Stimulated activated CD4-positive, alpha-beta T cell treated with anti-CD3 and anti-CD28 coated beads, Interleukin-4, amount 100 ng/mL, for 24 hours (primary cell): ENCODE results near the gene CLEC17A.
A peak's percentile ranks its signal among the peaks of the same experiment; 100 is the strongest.
"Not testable (repeated sequence)": the region's sequence is repeated elsewhere in the genome, so short reads cannot be mapped to it uniquely, and the experiment has no call there.

ENCODE experiments used
- DNase-seq: peaks from one replicate; pipeline ENCODE4 v3.0.0-alpha.2; 2020

The CLEC17A gene

DNA sequence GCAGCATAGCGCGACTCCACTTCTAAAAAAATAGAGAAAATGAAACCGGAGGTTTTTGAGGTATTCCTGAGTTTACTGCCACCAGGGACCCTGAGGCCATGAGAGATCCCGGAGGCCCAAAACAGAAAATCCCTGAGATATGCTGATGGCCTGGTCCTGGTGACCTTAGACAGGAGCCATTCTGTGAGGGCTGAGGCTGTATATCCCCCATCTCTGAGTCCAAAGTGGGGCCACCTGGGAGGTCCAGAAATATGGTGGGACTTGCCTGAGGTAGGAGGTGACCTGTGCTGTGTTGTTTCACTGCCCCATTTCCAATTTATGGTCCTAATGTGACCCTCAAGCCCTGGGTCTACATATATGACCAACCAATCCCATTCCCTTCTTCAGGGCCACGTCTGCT lies 1.5 kb downstream of the CLEC17A start:
- not testable (repeated sequence) for DNase-seq

DNA sequence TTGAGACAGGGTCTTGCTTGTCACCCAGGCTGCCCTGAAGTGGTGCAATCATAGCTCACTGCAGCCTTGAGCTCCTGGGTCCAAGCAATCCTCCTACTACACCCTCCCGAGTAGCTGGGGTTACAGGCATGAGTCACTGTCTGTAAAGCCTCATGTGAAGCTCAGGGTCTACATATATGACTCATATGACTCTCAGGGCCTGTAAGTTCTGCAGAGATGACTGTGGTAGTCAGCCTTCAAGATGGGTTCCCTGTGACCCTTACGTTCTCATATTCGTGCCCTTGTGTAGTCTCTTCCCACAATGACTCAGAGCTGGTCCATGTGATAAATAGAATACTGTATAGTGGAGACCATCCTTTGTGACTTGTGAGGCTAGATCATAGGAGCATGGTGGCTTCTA lies 2.3 kb downstream of the CLEC17A start:
- DNase-seq, result peak; percentile 71

DNA sequence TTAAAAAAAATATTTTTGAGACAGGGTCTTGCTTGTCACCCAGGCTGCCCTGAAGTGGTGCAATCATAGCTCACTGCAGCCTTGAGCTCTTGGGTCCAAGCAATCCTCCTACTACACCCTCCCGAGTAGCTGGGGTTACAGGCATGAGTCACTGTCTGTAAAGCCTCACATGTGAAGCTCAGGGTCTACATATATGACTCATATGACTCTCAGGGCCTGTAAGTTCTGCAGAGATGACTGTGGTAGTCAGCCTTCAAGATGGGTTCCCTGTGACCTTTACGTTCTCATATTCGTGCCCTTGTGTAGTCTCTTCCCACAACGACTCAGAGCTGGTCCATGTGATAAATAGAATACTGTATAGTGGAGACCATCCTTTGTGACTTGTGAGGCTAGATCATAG lies 6.5 kb downstream of the CLEC17A start:
- DNase-seq, result peak; percentile 46

DNA sequence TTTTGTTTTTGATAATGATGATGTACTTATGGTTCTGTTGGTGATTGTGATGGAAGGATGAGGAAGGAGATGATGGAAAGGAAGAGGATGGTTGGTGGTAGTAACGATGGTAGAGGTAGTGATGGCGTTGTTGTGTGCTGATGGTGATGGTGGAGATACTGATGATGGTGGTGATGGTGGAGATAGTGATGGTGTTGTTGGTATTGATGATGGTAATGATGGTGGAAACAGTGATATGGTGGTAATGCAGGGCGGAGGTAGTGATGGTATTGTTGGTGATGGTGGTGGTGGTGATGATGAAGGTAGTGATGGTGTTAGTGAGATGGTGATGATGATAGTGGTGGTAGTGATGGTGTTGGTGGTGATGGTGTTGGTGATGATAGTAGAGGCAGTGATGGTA lies 12.7 kb downstream of the CLEC17A start:
- no peak for DNase-seq

DNA sequence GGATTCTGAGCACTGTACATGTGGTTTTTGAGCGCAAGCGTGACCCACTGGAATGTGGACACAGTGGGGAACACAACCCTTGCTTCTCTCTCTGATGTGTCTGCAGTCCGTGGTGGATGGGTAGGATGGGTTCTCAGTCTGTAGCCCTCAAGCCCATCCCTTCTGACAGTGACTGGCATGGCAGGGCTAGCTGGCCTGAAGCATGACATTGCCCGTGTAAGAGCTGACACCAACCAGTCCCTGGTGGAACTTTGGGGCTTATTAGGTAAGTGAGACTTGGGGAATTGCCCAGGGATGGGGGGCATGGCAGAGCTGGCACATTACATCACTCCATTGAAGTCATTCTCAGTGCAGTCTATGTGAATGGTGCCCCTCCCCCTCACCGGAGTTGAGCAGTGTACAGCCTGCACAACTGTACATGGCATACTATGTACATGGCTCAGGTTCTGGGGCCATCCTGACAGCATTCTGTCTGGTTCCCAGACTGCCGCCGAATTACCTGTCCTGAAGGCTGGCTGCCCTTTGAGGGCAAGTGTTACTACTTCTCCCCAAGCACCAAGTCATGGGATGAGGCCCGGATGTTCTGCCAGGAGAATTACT lies 16.8 kb downstream of the CLEC17A start:
- no peak for DNase-seq

DNA sequence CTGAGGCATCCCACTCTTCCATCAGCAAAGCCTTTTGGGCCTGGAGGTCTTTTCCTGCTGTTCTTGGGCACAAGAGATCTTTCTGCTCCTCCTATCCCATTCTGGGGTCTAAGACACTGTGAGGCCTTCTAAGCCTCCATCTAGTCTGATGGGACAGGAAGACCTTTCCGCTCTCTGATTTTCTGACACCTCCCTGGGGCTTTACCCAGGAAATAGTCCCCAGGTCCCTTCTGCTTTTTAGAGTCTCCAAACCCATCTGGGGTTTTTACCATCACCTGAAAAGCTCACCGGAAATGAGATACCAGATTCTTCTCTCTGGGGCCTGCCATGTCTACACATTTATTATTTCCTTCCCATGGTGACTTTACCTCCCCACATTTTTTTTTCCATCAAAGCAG lies 21.1 kb downstream of the CLEC17A start:
- DNase-seq, result no peak

DNA sequence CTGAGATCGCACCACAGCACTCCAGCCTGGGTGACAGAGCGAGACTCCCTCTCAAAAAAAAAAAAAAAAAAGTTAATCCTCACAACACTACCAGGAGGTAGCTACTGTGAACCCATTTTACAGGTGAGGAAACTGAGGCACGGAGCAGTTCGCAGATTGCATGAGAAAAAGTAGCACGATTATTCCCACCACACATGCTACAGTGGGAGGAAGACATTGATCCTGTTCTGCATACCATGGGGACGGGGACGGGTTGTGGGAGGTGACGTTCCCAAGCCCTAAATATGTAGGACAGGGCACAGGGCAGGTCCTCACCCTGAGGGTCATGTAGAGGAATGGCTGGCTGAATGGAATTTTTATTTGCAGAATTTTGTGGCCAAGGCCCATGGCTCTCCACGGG lies 23.7 kb downstream of the CLEC17A start:
- no peak for DNase-seq

DNA sequence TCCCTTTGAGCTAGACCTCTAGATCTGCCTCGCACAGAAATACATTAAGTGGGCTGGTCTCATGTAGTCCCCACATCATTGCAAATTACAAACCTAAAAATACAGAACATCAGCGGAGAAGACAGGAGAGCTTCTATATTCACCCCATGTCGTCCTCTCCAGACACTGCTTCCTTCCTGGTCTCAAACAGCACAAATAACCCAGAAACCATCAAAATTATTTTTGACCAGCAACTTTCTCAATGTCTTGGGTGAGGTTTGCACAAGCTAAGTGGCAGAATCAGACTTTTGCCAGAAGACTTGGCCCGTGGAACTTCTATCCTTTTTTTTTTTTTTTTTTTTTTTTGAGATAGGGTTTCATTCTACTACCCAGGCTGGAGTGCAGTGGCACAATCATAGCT lies 28.2 kb downstream of the CLEC17A start:
- DNase-seq, result no peak

DNA sequence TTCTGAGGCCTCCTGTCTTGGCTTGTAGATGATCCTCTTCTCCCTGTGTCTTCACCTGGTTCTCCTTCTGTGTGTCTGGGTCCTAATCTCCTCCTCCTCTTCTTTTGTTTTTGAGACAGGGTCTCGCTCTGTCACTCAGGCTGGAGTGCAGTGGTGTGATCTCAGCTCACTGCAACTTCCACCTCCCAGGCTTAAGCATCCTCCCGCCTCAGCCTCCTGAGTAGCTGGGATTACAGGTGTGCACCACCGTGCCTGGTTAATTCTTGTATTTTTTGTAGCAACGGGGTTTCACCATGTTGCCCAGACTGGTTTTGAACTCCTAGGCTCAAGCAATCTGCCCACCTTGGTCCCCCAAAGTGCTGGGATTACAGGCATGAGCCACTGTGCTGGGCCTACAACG lies 29.4 kb downstream of the CLEC17A start:
- not testable (repeated sequence) for DNase-seq

DNA sequence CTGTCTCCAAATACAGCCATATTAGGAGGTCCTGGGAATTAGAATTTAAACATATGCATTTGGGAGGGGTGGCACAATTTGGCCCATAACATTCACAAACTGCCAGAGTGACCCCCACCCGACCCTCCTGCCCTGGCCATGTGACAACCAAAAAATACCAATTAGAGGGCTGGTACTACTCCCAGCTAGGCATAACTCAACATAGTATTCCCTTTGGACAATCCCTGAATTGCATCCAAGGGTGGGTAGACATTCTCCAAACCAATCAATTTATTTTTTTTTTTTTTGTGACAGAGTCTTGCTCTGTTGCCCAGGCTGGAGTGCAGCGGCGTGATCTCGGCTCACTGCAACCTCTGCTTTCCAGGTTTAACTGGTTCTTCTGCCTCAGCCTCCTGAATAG lies 29.8 kb downstream of the CLEC17A start:
- no peak for DNase-seq

DNA sequence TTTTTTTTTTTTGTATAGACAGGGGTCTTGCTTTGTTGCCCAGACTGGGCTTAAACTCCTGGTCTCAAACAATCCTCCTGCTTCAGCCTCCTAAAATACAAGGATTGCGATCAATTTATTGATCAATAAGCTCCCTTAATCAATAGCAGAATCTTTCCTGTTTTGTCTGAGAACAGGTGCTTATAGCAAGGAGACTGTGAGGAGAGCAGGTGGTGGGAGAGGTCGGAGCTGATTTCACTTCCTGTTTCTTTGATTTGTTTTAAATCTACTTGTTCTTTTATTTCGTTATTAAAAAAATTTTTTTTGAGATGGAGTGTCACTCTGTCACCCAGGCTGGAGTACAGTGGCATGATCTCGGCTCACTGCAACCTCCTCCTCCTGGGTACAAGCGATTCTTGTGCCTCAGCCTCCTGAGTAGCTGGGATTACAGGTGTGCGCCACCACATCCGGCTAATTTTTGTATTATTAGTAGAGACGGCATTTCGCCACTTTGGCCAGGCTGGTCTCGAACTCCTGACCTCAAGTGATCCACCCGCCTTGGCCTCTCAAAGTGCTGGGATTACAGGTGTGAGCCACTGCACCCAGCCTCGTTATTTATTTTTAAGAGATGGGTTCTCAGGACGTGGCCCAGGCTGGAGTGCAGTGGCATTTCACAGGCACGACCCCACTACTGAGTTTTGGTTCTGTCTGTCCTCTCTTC lies 30.7 kb downstream of the CLEC17A start:
- DNase-seq, result not testable (repeated sequence)

DNA sequence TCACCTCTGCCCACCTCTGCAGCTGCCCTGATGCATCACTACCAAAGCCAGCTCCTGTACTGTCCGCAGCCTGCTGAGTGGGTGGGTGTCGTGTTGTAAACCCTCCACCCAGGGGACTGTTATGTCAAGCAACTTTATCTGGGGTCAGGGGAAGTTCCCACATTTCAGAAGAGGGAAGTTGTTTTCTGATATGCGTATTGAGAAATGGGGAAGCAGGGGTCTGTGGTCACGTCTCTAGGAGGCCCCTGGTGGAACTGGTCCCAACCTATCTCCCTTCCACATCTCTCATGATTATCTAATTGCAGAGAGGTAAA lies 31.2 kb downstream of the CLEC17A start:
- DNase-seq, result no peak

DNA sequence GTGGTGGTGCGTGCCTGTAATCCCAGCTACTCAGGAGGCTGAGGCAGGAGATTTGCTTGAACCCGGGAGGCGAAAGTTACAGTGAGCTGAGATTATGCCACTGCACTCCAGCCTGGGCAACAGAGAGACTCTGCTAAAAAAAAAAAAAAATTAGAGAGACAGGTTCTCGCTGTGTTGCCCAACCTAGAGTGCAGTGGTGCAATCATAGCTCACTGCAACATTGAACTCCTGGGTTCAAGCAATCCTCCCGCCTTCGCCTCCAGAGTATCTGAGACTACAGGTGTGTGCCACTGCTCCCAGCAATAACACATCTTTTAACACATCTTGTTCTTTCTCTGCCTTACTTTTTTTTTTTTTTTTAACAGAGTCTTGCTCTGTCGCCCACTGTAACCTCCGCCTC lies 32.7 kb downstream of the CLEC17A start:
- DNase-seq, result no peak

DNA sequence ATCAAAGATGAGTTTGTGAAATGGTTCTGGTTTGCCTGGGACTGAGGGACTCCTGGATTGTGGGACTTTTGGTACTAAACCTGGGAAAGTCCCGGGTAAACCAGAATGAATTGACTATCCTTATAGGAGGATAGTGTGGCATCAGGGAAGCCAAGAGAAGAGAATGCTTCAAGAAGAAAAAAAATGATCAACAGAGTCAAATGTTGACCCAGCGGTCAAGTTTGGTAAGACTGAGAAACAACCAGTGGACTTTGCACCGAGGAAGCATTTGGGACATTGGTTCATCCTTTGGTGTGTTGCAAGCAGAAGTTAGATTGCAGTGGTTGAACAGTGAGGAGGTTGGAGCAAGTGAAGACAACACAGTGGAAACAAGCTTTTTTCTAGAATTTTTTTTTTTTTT lies 33.5 kb downstream of the CLEC17A start:
- no peak for DNase-seq

DNA sequence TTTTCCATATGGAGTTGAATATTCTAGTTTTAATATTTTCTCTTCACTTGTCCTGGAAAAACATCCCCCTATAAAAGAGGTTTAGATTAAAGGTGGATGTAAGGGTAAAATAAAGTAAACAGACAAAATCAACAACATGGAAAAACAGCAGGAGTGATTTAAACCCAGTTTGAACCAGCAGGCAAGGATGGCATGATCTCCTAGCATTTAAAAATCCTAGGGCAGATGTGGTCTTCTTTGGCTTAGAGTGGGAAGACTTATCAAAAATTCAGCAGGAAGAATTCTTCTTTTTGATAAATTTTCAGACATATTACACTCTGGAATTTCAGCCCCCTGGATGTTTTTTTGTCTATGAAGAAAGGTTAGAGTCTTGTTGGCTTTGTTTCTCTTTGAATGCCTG lies 36.5 kb downstream of the CLEC17A start:
- DNase-seq, result no peak

DNA sequence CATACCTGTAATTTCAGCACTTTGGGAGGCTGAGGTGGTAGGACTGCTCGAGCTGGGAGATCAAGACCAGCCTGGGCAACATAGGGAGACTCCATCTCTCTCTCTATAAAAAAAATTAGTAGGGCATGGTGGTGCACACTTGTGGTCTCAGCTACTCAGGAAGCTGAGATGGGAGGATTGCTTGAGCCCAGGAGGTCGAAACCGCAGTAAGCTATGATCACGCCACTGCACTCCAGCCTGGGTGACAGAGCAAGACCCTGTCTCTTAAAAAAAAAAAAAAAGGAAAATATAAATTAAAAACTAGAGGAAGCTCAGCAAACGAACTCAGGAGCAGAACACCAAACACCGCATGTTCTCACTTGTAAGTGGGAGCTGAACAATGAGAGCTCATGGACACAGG lies 41.6 kb downstream of the CLEC17A start:
- DNase-seq, result not testable (repeated sequence)

DNA sequence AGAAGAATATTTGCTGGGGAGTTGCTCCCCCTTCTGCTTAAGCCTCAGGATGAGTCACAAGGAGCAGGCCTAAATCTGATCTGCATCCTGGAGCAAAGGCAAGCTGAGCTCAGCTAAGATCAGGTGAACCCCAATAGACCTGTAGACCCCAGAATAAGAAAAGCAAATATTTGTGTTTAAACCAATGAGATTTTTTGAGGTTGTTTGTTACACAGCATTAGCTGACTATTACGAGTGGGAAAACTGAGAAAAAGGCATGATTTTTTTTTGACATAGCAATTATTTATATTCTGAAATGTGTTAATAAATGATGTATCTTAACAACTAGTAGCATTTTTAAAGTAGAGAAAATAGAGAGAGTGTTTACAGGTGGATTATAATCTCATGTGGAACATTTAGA lies 46.7 kb downstream of the CLEC17A start:
- DNase-seq, result no peak

DNA sequence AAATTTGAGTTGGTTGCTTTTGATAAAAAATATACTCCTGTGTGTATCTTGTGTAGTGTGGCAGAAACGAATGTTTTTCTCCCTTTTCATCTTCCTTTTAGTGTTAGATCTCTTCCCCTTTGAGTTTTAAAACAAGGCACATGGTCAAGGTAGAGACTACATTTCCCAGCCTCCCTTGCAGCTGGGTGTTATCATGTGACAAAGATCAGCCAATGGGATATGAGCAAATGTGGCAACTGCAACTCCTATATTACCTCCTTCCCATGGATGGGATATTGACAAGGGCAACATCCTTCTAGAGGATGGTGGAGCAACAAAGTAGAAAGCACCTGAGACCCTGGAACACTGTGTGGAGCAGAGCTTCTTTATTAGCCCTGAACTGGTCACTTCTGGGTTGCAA lies 49.4 kb downstream of the CLEC17A start:
- DNase-seq, result no peak

DNA sequence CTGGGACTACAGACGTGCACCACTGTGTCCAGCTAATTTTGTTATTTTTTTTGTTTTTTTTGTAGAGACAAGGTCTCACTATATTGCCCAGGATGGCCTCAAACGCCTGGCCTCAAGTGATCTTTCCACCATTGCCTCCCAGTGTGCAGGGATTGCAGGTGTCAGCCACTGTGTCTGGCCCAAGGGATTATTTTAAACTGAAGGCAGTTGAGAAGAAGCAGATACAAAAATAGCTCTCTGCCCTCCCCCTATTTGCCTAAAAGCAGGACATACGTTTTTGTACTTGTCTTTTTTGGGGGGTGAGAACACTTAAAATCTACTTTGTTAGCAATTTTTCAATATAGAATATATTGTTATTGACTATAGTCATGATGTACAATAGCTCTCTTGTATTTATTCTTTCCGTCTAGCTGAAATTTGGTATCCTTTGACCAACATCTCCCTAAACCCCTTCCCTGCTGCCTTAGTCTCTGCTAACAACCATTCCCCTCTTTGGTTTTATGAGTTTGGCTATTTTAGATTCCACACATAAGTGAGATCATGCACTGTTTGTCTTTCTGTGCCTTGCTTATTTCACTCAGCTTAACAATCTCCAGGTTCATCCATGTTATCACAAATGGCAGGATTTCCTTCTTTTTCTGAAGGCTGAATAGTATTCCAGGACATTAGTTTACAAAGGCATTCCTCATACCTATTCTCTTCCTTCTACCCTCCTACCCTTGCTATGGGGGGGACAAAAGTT lies 56.8 kb downstream of the CLEC17A start:
- no peak for DNase-seq

DNA sequence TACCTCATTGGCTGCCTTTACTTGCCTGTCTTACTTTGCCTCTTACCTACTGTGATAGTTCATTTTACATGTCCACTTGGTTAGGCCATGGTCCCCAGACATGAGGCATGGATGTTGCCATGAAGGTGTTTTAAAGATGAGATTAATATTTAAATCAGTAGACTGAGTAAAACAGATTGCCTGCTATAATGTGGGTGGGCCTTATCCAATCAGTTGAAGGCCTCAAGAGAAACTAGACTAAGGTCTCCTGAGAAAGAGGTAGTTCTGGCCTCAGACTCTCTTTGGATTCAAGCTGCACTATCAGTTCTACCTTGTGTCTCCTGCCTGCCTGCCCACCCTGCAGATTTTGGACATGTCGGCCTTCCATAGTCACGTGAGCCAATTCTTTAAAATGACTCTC lies 65.6 kb downstream of the CLEC17A start:
- no peak for DNase-seq

DNA sequence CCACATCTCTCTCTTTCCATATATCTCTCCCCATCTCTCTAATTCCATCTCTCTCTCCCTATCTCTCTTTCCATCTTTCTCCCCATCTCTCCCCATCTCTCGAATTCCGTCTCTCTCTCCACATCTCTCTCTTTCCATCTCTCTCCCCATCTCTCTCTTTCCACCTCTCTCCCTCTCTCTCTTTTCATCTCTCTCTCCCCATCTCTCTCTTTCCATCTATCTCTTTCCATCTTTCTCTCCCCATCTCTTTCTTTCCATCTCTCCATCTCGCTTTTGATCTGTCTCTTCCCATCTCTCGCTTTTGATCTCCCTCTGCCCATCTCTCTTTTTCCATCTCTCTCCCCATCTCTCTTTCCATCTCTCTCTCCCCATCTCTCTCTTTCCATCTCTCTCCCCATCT lies 66.1 kb downstream of the CLEC17A start:
- DNase-seq, result no peak

DNA sequence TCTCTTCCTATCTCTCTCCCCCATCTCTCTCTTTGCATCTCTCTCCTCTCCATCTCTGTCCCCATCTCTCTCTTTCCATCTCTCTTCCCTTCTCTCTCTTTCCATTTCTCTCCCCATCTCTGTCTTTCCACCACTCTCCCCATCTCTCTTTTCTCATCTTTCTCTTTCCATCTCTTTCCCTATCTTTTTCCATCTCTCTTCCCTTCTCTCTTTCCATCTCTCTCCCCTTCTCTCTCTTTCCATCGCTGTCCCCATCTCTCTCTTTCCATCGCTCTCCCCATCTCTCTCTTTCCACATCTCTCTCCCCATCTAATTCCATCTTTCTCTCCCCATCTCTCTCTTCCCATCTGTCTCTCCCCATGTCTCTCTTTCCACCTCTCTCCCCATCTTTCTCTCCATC lies 67.3 kb downstream of the CLEC17A start:
- no peak for DNase-seq

DNA sequence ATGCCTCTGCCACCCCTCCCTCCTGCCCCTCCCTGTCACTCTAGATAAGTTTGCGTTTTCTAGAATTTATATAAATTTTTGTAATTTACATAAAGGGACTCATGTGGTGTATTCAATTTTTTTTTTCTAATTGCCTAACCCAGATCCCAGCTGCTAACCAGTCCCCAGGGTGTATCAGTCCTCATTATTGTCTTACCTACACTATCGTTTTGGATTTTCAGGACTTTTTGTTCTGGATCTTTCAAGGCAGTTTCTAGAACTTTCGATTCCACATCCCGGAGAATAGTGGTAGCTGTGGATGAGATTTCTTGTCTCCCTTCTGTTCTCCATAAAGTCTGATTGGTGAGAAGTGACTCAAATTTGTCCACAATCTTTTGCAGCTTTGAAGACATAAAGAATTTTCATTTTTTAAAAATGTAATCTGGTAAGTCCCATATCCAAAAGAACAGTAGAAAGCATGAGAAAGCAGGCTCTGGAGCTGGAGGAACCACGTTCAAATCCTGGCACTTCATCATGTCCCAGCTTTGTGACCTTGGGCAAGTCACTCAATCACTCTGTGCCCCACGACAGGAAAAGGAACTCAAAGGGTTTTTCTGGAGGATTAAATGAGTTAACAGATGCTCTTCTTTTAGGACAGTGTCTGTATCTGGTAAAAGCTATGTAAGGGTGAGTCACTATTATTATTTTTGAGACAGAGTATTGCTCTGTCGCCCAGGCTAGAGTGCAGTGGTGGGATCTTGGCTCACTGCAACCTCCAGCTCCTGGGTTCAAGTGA lies 72.1 kb downstream of the CLEC17A start:
- no peak for DNase-seq

DNA sequence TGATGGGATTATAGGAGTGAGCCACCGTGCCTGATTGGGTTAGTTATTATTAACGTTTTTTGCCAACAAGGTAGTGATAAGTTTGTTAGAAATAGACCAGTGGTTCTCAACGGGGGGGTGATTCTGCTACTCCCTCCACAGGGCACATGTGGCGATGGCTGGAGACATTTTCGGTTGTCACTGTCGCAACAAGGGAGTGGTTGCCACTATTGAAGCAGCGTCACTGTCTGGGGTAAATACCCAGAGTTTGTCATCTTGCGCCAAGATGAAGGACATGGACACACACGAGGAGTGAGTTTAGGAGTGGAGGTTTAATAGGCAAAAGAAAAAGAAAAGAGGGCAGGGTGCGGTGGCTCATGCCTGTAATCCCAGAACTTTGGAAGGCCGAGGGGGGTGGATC lies 72.8 kb downstream of the CLEC17A start:
- no peak for DNase-seq
